Kidney (tissue), 14 donors: ENCODE results near the gene SLC12A3. TPM values are rescaled to one million over a fixed set of nuclear protein-coding genes. Genes with fewer than 3 reads are reported as not detected.
A peak's percentile ranks its signal among the peaks of the same experiment; 100 is the strongest.

Experiments used
- DNase-seq, 5 donors: peaks; one replicate each; pipeline ENCODE4 v3.0.0-alpha.2; 2013 to 2020
- FAIRE-seq: peaks from 2 replicates; lab custom pipeline; 2012; peaks lifted over from hg19 to GRCh38; lab: Jason Lieb, UNC
- H3K27ac ChIP-seq, 2 donors: one replicate each; pipeline ENCODE4 v1.7.0; 2013; ENCODE audit warnings: low read depth in 2 of 2, low read length in 2 of 2, inconsistent platforms in 1 of 2
- H3K27me3 ChIP-seq: one replicate; pipeline ENCODE4 v1.7.1; 2013; ENCODE audit warnings: low read length, inconsistent platforms; ENCODE audit not compliant: control insufficient read depth, insufficient read depth
- H3K36me3 ChIP-seq, 3 donors: one replicate each; pipeline versions ENCODE4 v1.7.0 to v1.7.1; 2013; ENCODE audit warnings: low read length in 3 of 3, control low read depth in 1 of 3, inconsistent platforms in 1 of 3; ENCODE audit not compliant: insufficient read depth in 3 of 3, control insufficient read depth in 2 of 3
- H3K4me1 ChIP-seq, 3 donors: one replicate each; pipeline versions ENCODE4 v1.7.0 to v1.7.1; 2013; ENCODE audit warnings: low read length in 3 of 3, inconsistent platforms in 1 of 3, low read depth in 1 of 3; ENCODE audit not compliant: control insufficient read depth in 2 of 3, insufficient read depth in 2 of 3
- H3K4me3 ChIP-seq, 3 donors: one replicate each; pipeline versions ENCODE4 v1.7.0 to v1.8.1; 2013; ENCODE audit warnings: low read length in 3 of 3, control low read depth in 1 of 3, inconsistent platforms in 1 of 3
- H3K9ac ChIP-seq, 3 donors: one replicate each; pipeline versions ENCODE4 v1.7.0 to v1.7.1; 2013; ENCODE audit warnings: low read length in 3 of 3, control low read depth in 1 of 3, inconsistent platforms in 1 of 3
- H3K9me3 ChIP-seq, 3 donors: one replicate each; pipeline versions ENCODE4 v1.7.0 to v1.7.1; 2013; ENCODE audit warnings: low read length in 3 of 3, control low read depth in 1 of 3, inconsistent platforms in 1 of 3; ENCODE audit not compliant: control insufficient read depth in 2 of 3, insufficient read depth in 1 of 3
- CTCF ChIP-seq: IDR thresholded peaks from 3 replicates; pipeline ENCODE4 v1.5.1; 2012; ENCODE audit warnings: mild to moderate bottlenecking, moderate library complexity, borderline replicate concordance; ENCODE audit not compliant: insufficient read depth; ENCODE audit errors: extremely low read depth
- intact Hi-C: fragments of 100-400 bp; cut with DNase I; formaldehyde crosslinking; loops from one replicate; pipeline ENCODE4 v1.11.1; 2022
- microRNA-seq: library from miRNA; unstranded; fragments of <30 nt; microRNA quantifications from one replicate; pipeline ENCODE4 v1.2.0, GENCODE V29; 2020
- polyA plus RNA-seq: library from polyadenylated mRNA; stranded (reverse); fragments of 350-450 nt; fragmentation: Illumina TruSeq; extraction: RNeasy Lipid Tissue Mini Kit (QIAGEN cat#74804); gene quantifications from one replicate; pipeline ENCODE4 v1.2.3, GENCODE V29; 2014; ENCODE audit warnings: low read depth, low replicate concordance; ENCODE audit not compliant: insufficient read depth
- total RNA-seq: library from RNA; stranded (reverse); fragmentation: NEBNext Ultra II Directional; extraction: Animal tissue kit (Norgen Biotek cat#: 25700); gene quantifications from one replicate; pipeline ENCODE4 v1.2.1, GENCODE V29; 2021
- donor health status: control.
- donor health status: control.
- donor health status: control.
- donor health status: control.
- donor health status: control.
- donor health status: DM: yes; HTN: yes; CAD: no.
- donor health status: Normal renal cell carcinoma (clear cell type).

The SLC12A3 gene
- total and polyA plus RNA-seq, 2 donors from 2014 or later = 5.4 to 277 TPM

GRCh38 chr16:56961851-56962281, 96.9 kb downstream of the SLC12A3 start, which contains the start of gene CETP:
CETP (plus strand) TSS chr16:56961950; CDS start chr16:56961980, 30 bp downstream.
- H3K27ac ChIP-seq = peak within 1 kb of the TSS; percentile 13 to 57
- H3K4me1 ChIP-seq = peaks cover 0 to 14% (median 7%) of the 10 kb centered on the region in 3 donors
- peak within 1 kb of the TSS in 1 of 3 donors; percentile 22 for H3K9ac ChIP-seq
- no peak for FAIRE-seq
- no peaks in the 10 kb centered on the region for H3K9me3 ChIP-seq
- DNase-seq = peak in 2 of 5 donors; percentile 16 to 63
- intact Hi-C loops = no loop called here
- H3K4me3 ChIP-seq = no peak within 1 kb of the TSS
- H3K36me3 ChIP-seq = no peaks in the 10 kb centered on the region
- H3K27me3 ChIP-seq = no peaks in the 10 kb centered on the region
- no peak for TF ChIP-seq CTCF

GRCh38 chr16:56964243-56965148, 99.5 kb downstream of the SLC12A3 start:
- TF ChIP-seq CTCF = peak; percentile 84
- Histone ChIP-seq H3K36me3 (no peaks in the 10 kb centered on the region), H3K4me1 (peaks cover 0 to 14% (median 7%) of the 10 kb centered on the region in 3 donors), H3K9ac (no peak overlapping the region), H3K27me3 (no peaks in the 10 kb centered on the region), H3K9me3 (no peaks in the 10 kb centered on the region), H3K4me3 (no peak overlapping the region), H3K27ac (no peak overlapping the region)
- intact Hi-C loops = no loop called here
- DNase-seq (peak; percentile 84 to 92 (median 86)), FAIRE-seq (no peak)

Small RNAs within 50 kb of the gene (microRNA-seq; reads per million reads assigned to microRNA genes)
- gene MIR138-2 = 31.8 reads per million, percentile 38 among the genes with 10 or more reads in this experiment
- gene MIR6863 = not detected

Other genes starting within 250 kb of the SLC12A3 start
- gene MT1E, start 239.4 kb upstream of the SLC12A3 start, total RNA-seq = 258 TPM
- gene MT1E, start 239.4 kb upstream of the SLC12A3 start, polyA plus RNA-seq = 191 TPM
- gene MT1M, start 232.5 kb upstream of the SLC12A3 start, total RNA-seq = 27.9 TPM
- gene MT1M, start 232.5 kb upstream of the SLC12A3 start, polyA plus RNA-seq = 15.3 TPM
- gene MT1A, start 226.5 kb upstream of the SLC12A3 start, total RNA-seq = 19.8 TPM
- 3.1 TPM for gene MT1A, start 226.5 kb upstream of the SLC12A3 start, polyA plus RNA-seq
- not detected for gene MT1B, start 213.3 kb upstream of the SLC12A3 start, total RNA-seq
- gene MT1B, start 213.3 kb upstream of the SLC12A3 start, polyA plus RNA-seq = not detected
- 53.3 TPM for gene MT1F, start 207.2 kb upstream of the SLC12A3 start, total RNA-seq
- gene MT1F, start 207.2 kb upstream of the SLC12A3 start, polyA plus RNA-seq = 312 TPM
- 33.6 TPM for gene MT1G, start 197.1 kb upstream of the SLC12A3 start, total RNA-seq
- gene MT1G, start 197.1 kb upstream of the SLC12A3 start, polyA plus RNA-seq = 2,564 TPM
- gene MT1H, start 195.4 kb upstream of the SLC12A3 start, total RNA-seq = 4.4 TPM
- gene MT1H, start 195.4 kb upstream of the SLC12A3 start, polyA plus RNA-seq = 606 TPM
- 223 TPM for gene MT1X, start 182.7 kb upstream of the SLC12A3 start, total RNA-seq
- 476 TPM for gene MT1X, start 182.7 kb upstream of the SLC12A3 start, polyA plus RNA-seq
- gene NUP93, start 135.1 kb upstream of the SLC12A3 start, total RNA-seq = 48.8 TPM
- 34.8 TPM for gene NUP93, start 135.1 kb upstream of the SLC12A3 start, polyA plus RNA-seq
- gene HERPUD1, start 66.9 kb downstream of the SLC12A3 start, total RNA-seq = 209 TPM
- gene HERPUD1, start 66.9 kb downstream of the SLC12A3 start, polyA plus RNA-seq = 234 TPM
- 1.3 TPM for gene CETP, start 96.7 kb downstream of the SLC12A3 start, total RNA-seq
- 2.1 TPM for gene CETP, start 96.7 kb downstream of the SLC12A3 start, polyA plus RNA-seq
- gene NLRC5, start 124.3 kb downstream of the SLC12A3 start, total RNA-seq = 55.6 TPM
- gene NLRC5, start 124.3 kb downstream of the SLC12A3 start, polyA plus RNA-seq = 7.1 TPM
- gene CPNE2, start 227.4 kb downstream of the SLC12A3 start, total RNA-seq = 24.1 TPM
- gene CPNE2, start 227.4 kb downstream of the SLC12A3 start, polyA plus RNA-seq = 33.1 TPM